Stimulated activated CD8-positive, alpha-beta memory T cell treated with anti-CD3 and anti-CD28 coated beads, Interleukin-15, amount 100 ng/mL, for 24 hours (primary cell): Measurements from ENCODE around the gene DNHD1.

Experiments
- DNase-seq: peaks from one replicate; pipeline ENCODE4 v3.0.0-alpha.2; 2020; ENCODE audit warnings: low read depth

The DNHD1 gene

GRCh38 chr11:6538456-6538855 lies 41.4 kb downstream of the DNHD1 start:
- DNase-seq = no peak

- DNase-seq = no peak
Observed at GRCh38 chr11:6538945-6539344, 41.9 kb downstream of the DNHD1 start.

DNA sequence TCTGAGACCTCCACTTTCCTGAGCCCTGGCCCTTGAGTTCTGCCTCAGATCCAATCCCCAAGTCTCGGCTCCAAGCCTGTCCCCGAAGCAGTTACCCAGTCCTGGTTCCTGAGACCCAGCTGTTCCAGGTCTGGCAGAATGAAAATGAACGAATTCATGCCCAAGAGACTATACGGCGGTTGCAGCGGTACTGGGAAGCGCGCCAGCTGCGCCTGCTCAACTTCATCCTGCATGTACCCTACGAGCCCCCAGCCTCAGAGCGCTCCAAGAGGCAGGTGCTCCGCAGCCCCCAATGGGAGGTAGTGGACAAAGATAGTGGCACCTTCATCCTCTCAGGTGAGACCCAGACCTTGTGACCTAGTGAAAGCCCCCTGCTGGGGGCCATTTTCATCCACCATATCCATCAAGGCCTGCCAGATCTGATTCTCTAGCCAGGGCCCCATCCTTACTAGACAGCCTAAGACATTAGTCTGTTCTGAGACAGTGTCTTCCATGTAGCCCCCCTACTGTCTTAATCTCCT lies 42.7 kb downstream of the DNHD1 start:
- no peak for DNase-seq

GRCh38 chr11:6541356-6541755 lies 44.3 kb downstream of the DNHD1 start:
- DNase-seq = no peak

- no peak for DNase-seq
Observed at GRCh38 chr11:6542727-6543126, 45.6 kb downstream of the DNHD1 start.

- DNase-seq = no peak
Observed at GRCh38 chr11:6544921-6545850, 48.1 kb downstream of the DNHD1 start.

- DNase-seq = no peak
Observed at GRCh38 chr11:6545917-6546605, 49.0 kb downstream of the DNHD1 start.

DNA sequence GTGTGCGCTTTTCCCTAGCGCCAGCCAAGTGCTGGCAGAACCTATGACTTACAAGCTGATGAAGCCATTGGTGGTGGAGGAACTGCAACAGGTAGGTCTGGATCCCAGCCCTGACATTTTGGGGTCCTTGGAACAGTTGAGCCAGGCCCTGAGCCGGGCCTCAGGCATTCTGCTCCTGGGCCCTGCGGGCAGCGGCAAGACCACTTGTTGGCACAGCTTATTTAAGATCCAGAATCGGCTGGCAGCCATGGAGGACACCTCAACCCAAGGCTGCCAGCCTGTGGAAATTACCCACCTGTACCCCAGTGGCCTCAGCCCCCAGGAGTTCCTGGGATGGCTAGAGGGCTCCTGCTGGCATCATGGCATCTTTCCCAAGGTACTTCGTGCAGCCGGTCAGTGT lies 49.7 kb downstream of the DNHD1 start:
- DNase-seq = no peak

DNA sequence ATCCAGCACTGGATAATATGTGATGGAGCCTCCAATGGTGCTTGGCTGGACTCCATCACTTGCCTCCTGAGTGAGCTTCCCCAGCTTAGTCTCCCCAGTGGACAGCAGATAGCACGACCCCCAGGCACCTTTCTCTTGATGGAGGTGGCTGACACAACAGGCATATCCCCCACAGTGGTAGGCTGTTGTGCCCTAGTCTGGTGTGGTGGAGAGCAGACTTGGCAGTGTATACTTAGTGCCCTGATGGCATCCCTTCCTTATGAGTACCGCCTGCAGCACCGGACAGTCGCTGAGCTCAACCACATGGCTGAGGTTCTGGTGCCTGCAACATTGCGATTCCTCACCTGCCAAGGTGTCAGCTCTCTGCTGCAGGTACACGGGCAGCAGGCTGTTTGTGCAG lies 50.1 kb downstream of the DNHD1 start:
- DNase-seq = no peak

GRCh38 chr11:6548121-6548520 lies 51.0 kb downstream of the DNHD1 start:
- DNase-seq = no peak

- no peak for DNase-seq
Observed at GRCh38 chr11:6548641-6549040, 51.6 kb downstream of the DNHD1 start.

- DNase-seq = no peak
Observed at GRCh38 chr11:6553634-6554033, 56.6 kb downstream of the DNHD1 start.

GRCh38 chr11:6554828-6555706 lies 58.0 kb downstream of the DNHD1 start:
- DNase-seq = no peak

GRCh38 chr11:6556139-6556949 lies 59.3 kb downstream of the DNHD1 start:
- no peak for DNase-seq

DNA sequence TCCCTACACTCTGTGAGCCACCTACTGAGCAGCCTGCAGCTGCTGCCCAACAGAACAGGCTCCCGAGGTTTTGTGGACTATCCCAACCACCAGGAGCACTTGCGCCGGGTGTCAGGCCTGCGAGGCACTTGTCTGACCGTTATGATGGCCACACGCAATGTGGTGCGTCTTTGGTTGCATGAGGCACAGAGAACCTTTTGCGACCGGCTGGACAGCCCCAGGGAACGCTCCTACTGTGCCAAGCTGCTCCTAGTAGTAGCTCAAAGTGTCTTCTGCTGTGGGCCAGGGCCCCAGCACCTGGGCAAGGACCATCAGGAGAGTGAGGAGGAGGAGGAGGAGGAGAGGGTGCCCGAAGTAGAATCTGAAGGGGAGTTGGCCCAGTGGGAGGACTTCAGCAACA lies 60.0 kb downstream of the DNHD1 start:
- DNase-seq = no peak

- no peak for DNase-seq
Observed at GRCh38 chr11:6557761-6558674, 60.9 kb downstream of the DNHD1 start.

DNA sequence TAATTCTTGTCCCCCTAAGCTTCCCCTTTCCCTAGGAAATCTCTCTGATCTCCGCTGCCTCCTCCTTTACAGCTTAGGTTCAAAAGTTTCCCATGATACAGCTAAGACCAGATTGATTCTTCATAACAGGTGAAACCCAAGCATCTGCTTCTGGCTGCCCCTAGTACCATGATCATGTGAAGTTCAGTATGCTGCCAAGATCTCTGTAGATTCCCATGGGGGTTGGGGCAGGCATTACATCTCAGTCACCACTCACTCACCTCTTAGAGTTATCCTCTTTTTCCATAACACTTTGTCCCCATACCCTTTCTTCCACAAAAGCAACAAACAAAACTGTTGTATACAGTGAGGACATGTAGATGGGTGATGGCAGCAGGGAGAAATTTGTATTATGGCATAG lies 62.3 kb downstream of the DNHD1 start:
- DNase-seq = no peak

DNA sequence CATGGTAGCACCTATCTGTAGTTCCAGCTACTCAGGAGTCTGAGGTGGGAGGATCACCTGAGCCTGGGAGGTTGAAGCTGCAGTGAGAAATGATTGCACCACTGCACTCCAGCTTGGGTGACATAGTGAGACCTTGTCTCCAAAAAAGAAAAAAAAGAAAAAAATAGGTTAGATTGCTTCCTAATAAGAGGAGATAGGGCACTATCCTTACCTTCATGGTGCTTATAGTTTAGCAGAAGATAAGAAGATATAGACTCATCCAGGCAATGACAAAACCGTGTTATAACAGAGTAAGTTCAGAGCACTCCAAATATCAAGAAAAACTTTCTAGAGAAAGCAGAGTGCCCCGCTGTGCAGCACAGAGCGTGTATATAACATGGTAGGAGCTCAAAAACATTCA lies 64.2 kb downstream of the DNHD1 start:
- no peak for DNase-seq

DNA sequence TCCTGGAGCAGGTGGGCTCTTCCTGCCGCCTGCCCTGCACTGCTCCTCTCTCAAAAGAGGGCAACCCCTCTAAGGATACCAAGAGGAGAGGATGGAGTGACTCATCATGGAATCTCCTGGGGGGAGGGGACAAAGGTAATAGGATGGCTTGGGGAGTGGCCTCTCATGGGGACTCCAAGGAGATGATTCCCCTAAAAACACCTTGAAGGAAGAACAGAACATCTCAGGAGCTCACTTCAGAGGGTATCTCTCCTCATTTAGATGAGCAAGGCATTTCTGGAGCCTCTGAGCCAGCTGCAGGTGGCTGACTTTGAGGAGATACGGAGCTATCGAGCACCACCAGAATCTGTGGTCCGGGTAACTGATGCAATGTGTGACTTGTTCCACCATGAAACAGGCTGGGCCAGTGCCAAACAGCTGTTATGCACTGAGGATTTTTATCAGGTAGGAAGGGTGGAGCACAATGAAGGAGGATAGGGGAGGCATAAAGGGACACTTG lies 66.1 kb downstream of the DNHD1 start:
- no peak for DNase-seq

- DNase-seq = no peak
Observed at GRCh38 chr11:6563667-6564066, 66.6 kb downstream of the DNHD1 start.
